Epidermal melanocyte (primary cell): Measurements from ENCODE around the gene FAM83B.
"Not testable (repeated sequence)": the region's sequence is repeated elsewhere in the genome, so short reads cannot be mapped to it uniquely, and the experiment has no call there.

Source experiments
- DNase-seq: peaks from one replicate; pipeline ENCODE4 v3.0.0; 2011; ENCODE audit warnings: low spot score; ENCODE audit not compliant: insufficient read length

FAM83B gene

DNA sequence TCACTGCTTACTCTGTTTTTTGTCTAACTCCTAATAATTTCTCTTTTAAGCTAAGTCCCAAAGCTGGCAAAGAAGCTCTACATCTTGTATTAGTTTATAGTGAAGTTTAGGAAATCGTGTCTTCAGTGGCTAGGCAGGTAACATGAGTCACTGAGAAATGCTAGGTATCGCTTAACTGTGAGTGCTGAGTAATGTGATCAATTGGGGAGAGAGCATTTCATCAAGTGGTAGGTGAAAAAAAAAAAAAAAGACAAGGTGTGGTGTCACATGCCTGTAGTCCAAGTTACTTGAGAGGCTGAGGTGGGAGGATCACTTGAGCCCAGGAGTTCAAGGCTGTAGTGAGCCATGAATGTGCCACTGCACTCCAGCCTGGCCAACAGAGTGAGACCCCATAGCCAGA is 125.3 kb downstream of the FAM83B start:
- no peak for DNase-seq

DNA sequence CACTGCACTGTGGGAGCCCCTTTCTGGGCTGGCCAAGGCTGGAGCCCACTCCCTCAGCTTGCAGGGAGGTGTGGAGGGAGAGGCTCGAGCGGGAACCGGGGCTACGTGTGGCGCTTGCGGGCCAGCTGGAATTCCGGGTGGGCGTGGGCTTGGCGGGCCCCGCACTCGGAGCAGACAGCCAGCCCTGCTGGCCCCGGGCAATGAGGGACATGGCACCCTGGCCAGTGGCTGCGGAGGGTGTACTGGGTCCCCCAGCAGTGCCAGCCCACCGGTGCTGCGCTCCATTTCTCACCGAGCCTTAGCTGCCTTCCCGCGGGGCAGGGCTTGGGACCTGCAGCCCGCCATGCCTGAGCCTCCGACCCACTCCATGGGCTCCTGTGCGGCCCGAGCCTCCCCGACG is 132.6 kb downstream of the FAM83B start:
- DNase-seq, result not testable (repeated sequence)

DNA sequence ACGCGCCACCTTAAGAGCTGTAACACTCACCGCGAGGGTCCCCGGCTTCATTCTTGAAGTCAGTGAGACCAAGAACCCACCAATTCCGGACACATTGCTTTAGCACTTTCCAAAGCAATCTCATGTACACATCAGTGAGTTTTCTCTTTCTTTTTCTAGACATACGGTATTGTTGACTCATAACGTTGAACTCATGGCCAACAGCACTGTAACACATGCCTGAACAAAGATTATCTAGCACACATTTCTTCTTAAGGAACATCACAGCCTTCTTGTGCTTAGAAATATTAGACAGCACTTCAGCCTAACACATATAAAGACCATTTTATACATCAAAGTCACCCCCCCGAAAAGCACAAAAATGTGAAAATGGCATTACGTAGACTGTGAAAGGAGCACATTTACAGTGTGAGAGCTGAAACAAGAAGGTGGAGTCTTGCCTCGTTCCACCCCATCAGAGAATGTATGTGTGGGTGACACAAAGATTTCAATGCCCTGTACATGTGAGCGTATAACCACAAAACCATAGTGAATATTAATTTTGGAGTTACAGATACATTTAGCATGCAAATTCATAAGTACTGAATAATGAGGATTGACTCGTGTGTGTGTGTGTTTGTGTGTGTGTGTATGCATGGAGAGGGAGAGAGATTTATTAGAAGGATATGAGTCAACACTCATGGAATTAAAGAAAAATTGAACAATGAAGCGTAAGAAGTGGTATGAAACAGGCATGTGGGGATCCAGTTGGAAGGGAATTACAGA is 134.1 kb downstream of the FAM83B start:
- no peak for DNase-seq

DNA sequence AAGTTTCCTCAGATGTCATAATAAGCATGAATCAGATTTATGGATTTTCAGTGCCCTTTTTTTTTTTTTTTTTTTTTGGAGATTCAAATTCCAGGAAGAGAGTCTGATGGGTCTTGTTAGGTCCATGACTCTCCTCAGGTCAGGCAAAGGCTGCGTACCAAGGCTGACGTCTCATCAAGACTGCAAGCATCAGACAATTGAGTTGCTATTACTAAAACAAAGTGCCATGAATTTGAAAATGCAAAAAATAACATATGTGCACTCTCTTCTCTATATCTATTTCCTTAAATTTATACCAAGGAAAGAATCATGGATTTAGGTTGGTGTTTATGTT is 134.7 kb downstream of the FAM83B start:
- DNase-seq, result no peak

DNA sequence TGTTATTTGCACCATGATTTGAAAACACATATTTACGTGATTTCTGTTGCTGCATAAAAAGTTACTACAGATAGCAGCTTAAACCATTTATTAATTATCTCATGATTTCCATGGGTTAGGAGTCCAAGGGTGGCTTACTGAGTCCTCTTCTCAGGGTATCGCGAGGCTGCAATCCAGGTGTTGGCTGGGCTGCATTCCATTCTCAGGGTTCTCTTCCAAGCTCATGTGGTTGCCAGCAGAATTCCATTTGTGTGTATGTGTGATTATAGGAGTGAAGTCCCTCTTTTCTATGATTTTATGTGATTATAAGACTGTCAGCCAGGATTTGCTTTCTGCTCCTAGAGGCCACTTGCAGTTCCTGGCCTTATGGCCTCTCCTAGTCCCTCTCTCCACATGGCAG is 135.1 kb downstream of the FAM83B start:
- no peak for DNase-seq

DNA sequence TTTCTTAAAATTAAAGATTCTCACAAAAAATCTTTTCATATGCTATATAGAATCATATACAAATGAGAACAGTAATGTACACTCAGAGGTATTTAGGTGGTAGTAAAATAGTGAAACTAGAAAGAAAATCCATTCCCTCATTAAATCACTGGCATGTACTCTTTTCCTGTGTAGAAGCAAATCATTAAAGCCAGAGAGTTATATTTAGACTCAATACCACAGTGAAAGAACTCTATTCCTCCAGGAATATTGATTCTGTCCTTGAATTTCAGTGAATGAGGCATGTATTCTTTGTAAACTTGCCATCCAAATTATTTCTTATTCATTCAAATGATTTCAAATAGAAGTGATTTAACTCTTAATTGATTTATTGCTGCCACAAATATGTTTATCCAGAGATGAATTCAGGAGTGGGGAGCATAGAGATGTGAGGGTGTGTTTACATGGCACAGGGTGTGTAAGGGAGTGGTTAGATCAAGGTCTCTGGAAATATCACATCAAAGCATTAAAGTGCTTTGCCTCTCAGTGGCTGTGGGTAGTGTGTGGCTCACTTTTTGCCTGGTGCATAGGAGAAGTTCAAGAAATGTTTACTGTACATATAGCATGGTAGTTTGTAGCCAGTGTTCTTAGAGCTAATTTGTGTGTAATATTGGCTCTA is 141.2 kb downstream of the FAM83B start:
- DNase-seq, result no peak

DNA sequence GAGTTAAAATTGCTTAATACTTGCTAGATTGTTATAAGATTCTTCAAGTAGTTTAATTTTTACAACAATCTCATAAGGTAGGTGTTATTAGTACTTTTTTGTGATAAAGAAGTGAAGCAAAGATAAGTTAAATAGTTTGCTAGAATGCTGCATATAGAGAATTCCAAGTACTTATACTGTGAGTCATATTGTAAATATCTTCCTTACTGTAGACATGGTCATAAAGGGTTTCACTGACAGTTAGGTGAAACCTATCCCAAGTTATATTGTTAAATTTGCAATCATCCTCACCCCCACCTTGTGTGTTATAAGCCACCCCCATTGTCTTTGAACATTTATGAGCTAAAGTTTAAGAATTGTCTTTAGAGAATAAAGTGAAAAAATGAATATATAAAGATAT is 142.0 kb downstream of the FAM83B start:
- no peak for DNase-seq

DNA sequence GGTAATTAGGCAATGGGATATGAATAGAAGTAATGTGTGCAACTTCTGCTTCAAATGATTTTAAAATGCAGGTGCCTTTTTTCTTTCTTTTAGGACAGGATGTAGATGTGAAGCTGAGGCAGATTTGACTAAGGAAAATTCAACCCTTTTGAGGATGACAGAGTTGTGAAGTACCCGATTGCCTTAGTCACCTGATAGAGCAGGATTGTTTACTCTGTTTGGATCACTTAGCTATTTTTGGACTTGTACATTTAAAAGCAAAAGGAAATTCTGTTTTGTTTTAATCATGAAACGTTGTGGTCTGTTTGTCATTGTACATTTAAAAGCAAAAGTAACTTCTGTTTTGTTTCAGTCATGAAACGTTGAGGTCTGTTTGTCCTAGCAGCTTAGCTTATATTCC is 143.4 kb downstream of the FAM83B start:
- DNase-seq, result no peak
